Gastroesophageal sphincter (tissue), 3 donors: Measurements from ENCODE around the gene CEP43.

Experiments used
- EP300 ChIP-seq: sonication (generic); formaldehyde crosslinking; IDR thresholded peaks from one replicate; pipeline ENCODE4 v1.6.1; 2017; ENCODE audit warnings: antibody characterized with exemption, mild to moderate bottlenecking
- POLR2AphosphoS5 ChIP-seq: sonication (generic); formaldehyde crosslinking; IDR thresholded peaks from one replicate; pipeline ENCODE4 v1.6.1; 2017; ENCODE audit warnings: antibody characterized with exemption
- TF ChIP-seq, protein P1 (sequence below), 4 experiments: fragments of 200-600 bp in 2 of 4; fragments of 450-650 bp in 2 of 4; sonication (generic) in 1 of 4; IDR thresholded peaks; one replicate each; pipeline ENCODE4 v1.5.1; 2017 to 2019; ENCODE audit warnings: antibody characterized with exemption in 4 of 4, mild to moderate bottlenecking in 2 of 4, moderate library complexity in 2 of 4

DNA sequence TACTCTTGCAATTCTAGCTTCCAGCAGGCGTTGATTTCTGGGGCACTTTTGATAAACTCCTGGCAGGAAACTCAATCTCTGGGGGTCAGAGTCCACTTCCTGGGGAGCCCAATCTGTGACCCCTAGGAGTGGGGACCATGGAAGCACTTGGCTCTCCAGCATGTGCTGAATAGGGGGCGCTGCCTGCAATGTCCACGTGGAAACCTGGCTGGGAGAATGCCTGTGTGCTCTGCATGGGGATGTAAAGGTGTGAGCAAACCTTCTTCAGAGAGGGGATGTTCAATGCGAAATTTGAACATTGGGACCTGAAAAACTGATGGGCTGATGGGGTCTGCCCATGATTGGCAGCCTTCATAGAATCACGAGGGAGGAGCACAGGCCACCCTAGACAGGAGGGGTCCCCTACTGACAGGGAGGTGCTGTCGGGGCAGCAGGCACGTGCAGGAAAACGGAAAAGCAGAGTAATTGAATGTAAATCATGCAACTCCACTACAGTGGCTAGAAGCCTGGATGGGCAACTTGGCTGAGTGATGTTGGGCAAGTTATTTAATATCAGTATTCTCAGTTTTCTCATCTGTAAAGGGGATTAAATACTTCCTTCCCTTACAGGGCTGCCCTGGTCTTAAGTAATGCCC lies 47.8 kb downstream of the CEP43 start:
- TF ChIP-seq, protein P1, sequence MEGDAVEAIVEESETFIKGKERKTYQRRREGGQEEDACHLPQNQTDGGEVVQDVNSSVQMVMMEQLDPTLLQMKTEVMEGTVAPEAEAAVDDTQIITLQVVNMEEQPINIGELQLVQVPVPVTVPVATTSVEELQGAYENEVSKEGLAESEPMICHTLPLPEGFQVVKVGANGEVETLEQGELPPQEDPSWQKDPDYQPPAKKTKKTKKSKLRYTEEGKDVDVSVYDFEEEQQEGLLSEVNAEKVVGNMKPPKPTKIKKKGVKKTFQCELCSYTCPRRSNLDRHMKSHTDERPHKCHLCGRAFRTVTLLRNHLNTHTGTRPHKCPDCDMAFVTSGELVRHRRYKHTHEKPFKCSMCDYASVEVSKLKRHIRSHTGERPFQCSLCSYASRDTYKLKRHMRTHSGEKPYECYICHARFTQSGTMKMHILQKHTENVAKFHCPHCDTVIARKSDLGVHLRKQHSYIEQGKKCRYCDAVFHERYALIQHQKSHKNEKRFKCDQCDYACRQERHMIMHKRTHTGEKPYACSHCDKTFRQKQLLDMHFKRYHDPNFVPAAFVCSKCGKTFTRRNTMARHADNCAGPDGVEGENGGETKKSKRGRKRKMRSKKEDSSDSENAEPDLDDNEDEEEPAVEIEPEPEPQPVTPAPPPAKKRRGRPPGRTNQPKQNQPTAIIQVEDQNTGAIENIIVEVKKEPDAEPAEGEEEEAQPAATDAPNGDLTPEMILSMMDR (IDR thresholded peaks at IDR 0.05): no peak
- TF ChIP-seq EP300: no peak
- no peak for TF ChIP-seq POLR2AphosphoS5
